PC-3 (cell line): ENCODE results near the gene PHKA1. TPM values are rescaled to one million over a fixed set of nuclear protein-coding genes. Genes with fewer than 3 reads are reported as not detected.

Experiments used
- ATAC-seq: fragments of 200-7000 bp; cut with Tn5 transposase; 2 replicates; pipeline ENCODE4 v1.9.1; 2020; ENCODE audit warnings: mild to moderate bottlenecking, moderate library complexity
- BruUV-seq: library from RNA; stranded (reverse); fragments of 400-500 nt; replicated peaks from 2 replicates; lab custom pipeline; 2021; lab: Mats Ljungman, UMichigan
- CTCF ChIA-PET: fragments of 300-600 bp; sonication (Branson Sonifier 250); formaldehyde crosslinking; loops from one replicate; lab custom pipeline; 2022; ENCODE audit warnings: antibody characterized with exemption; lab: Charles Lee
- POLR2A ChIA-PET: fragments of 300-600 bp; sonication (Branson Sonifier 250); formaldehyde crosslinking; loops from one replicate; lab custom pipeline; 2022; ENCODE audit warnings: antibody characterized with exemption; ENCODE audit not compliant: unreplicated experiment; lab: Charles Lee
- DNase-seq: peaks from one replicate; pipeline ENCODE4 v3.0.0-alpha.2; 2015
- H2AFZ ChIP-seq: fragments of 300-600 bp; sonication (generic); 2 replicates; pipeline ENCODE4 v1.6.0; 2016; ENCODE audit warnings: antibody characterized with exemption, low read length
- H3F3A ChIP-seq: fragments of 300-600 bp; sonication (generic); one replicate; pipeline ENCODE4 v1.6.0; 2017; ENCODE audit warnings: antibody characterized with exemption, low read length, control low read depth, mild to moderate bottlenecking; ENCODE audit not compliant: unreplicated experiment
- H3K27ac ChIP-seq: fragments of 300-600 bp; sonication (generic); 2 replicates; pipeline ENCODE4 v1.5.1; 2016; ENCODE audit warnings: mild to moderate bottlenecking, low read length
- H3K27me3 ChIP-seq: fragments of 300-600 bp; sonication (generic); 2 replicates; pipeline ENCODE4 v1.6.1; 2016; ENCODE audit warnings: low read length, mixed read lengths
- H3K36me3 ChIP-seq: fragments of 300-600 bp; sonication (generic); 2 replicates; pipeline ENCODE4 v1.6.1; 2016; ENCODE audit warnings: low read depth, mixed run types, low read length, mixed read lengths
- H3K4me1 ChIP-seq: fragments of 300-600 bp; sonication (generic); 2 replicates; pipeline ENCODE4 v1.5.1; 2016; ENCODE audit warnings: low read length; ENCODE audit not compliant: insufficient read depth
- H3K4me2 ChIP-seq: fragments of 300-600 bp; sonication (generic); 2 replicates; pipeline ENCODE4 v1.6.0; 2016; ENCODE audit warnings: low read length
- H3K4me3 ChIP-seq: fragments of 300-600 bp; sonication (generic); 2 replicates; pipeline ENCODE4 v1.5.1; 2016; ENCODE audit warnings: mild to moderate bottlenecking, low read length, mixed read lengths
- H3K79me2 ChIP-seq: fragments of 300-600 bp; sonication (generic); 2 replicates; pipeline ENCODE4 v1.6.1; 2017; ENCODE audit warnings: low read length, mixed read lengths
- H3K9ac ChIP-seq: fragments of 300-600 bp; sonication (generic); 2 replicates; pipeline ENCODE4 v1.6.0; 2016; ENCODE audit warnings: mild to moderate bottlenecking, low read length
- H3K9me2 ChIP-seq: fragments of 300-600 bp; sonication (generic); replicated peaks from 2 replicates; pipeline ENCODE4 v1.6.1; 2016; ENCODE audit warnings: mixed run types, low read length, mixed read lengths
- H3K9me3 ChIP-seq: fragments of 300-600 bp; sonication (generic); 2 replicates; pipeline ENCODE4 v1.6.1; 2016; ENCODE audit warnings: low read length, mixed read lengths
- H4K20me1 ChIP-seq: fragments of 300-600 bp; sonication (generic); 2 replicates; pipeline ENCODE4 v1.6.1; 2016; ENCODE audit warnings: low read length, mixed read lengths
- EZH2 ChIP-seq: fragments of 300-600 bp; sonication (generic); IDR thresholded peaks from one replicate; pipeline ENCODE4 v1.6.1; 2017; ENCODE audit warnings: antibody characterized with exemption, mild to moderate bottlenecking, low read length; ENCODE audit not compliant: unreplicated experiment
- EZH2phosphoT487 ChIP-seq: fragments of 300-600 bp; sonication (generic); IDR thresholded peaks from 2 replicates; pipeline ENCODE4 v1.6.1; 2018; ENCODE audit warnings: mild to moderate bottlenecking, antibody characterized with exemption, low read length, borderline replicate concordance
- intact Hi-C: fragments of 100-400 bp; cut with micrococcal nuclease; formaldehyde crosslinking; loops from 2 replicates; pipeline ENCODE4 v1.9.0; 2023
- total RNA-seq: library from RNA; depleted of rRNA; stranded (reverse); fragments of >200 nt; gene quantifications from 2 replicates; pipeline ENCODE4 v1.2.3, GENCODE V29; 2014
- TF ChIP-seq, protein P1 (sequence below): fragments of 300-600 bp; sonication (generic); conservative IDR thresholded peaks from 2 replicates; pipeline ENCODE4 v1.5.1; 2017; ENCODE audit warnings: antibody characterized with exemption, low read depth, mild to moderate bottlenecking, low read length

Gene PHKA1
- total RNA-seq, 1 experiment from 2014 or later, result 28.5 TPM

DNA sequence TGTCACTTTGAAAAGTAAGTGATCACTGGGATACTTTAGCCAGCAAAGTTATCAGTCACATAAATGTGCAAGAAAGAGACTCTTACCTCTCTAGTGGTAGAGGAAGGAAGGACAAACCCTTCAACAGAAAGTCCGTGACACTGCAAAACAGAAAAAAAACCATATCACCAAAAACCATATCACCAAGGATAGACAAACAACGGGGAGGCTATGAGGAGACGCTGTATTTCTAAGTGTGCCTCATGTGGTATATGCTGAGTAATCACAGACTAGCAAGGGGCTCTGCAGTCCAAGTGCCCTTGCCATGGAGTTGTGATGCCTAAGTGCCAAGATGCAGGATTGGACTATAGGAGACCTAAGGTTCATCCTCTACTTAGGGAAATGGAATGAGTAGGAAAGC, 129.9 kb downstream of the PHKA1 start:
- TF ChIP-seq EZH2phosphoT487 (no peak), EZH2 (no peak)
- TF ChIP-seq, protein P1, sequence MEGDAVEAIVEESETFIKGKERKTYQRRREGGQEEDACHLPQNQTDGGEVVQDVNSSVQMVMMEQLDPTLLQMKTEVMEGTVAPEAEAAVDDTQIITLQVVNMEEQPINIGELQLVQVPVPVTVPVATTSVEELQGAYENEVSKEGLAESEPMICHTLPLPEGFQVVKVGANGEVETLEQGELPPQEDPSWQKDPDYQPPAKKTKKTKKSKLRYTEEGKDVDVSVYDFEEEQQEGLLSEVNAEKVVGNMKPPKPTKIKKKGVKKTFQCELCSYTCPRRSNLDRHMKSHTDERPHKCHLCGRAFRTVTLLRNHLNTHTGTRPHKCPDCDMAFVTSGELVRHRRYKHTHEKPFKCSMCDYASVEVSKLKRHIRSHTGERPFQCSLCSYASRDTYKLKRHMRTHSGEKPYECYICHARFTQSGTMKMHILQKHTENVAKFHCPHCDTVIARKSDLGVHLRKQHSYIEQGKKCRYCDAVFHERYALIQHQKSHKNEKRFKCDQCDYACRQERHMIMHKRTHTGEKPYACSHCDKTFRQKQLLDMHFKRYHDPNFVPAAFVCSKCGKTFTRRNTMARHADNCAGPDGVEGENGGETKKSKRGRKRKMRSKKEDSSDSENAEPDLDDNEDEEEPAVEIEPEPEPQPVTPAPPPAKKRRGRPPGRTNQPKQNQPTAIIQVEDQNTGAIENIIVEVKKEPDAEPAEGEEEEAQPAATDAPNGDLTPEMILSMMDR, result no peak
- H3K9ac ChIP-seq, result no peak overlapping the region
- no peak overlapping the region for H3K4me3 ChIP-seq
- H3F3A ChIP-seq, result no peaks in the 10 kb centered on the region
- no peak overlapping the region for H2AFZ ChIP-seq
- DNase-seq (no peak), ATAC-seq (no peak)
- no peaks in the 10 kb centered on the region for H3K27me3 ChIP-seq
- H3K4me2 ChIP-seq, result no peak overlapping the region
- no peaks in the 10 kb centered on the region for H3K4me1 ChIP-seq
- H4K20me1 ChIP-seq, result no peaks in the 10 kb centered on the region
- intact Hi-C loops, result no loop called here
- ChIA-PET CTCF (no interaction called here), POLR2A (no interaction called here)
- BruUV-seq, result no TSS peak
- no peaks in the 10 kb centered on the region for H3K9me3 ChIP-seq
- no peak overlapping the region for H3K27ac ChIP-seq
- no peaks in the 10 kb centered on the region for H3K79me2 ChIP-seq
- no peaks in the 10 kb centered on the region for H3K9me2 ChIP-seq
- 0 out of 2 replicates have a peak, but pooled peaks cover 3% of the 10 kb centered on the region for H3K36me3 ChIP-seq

DNA sequence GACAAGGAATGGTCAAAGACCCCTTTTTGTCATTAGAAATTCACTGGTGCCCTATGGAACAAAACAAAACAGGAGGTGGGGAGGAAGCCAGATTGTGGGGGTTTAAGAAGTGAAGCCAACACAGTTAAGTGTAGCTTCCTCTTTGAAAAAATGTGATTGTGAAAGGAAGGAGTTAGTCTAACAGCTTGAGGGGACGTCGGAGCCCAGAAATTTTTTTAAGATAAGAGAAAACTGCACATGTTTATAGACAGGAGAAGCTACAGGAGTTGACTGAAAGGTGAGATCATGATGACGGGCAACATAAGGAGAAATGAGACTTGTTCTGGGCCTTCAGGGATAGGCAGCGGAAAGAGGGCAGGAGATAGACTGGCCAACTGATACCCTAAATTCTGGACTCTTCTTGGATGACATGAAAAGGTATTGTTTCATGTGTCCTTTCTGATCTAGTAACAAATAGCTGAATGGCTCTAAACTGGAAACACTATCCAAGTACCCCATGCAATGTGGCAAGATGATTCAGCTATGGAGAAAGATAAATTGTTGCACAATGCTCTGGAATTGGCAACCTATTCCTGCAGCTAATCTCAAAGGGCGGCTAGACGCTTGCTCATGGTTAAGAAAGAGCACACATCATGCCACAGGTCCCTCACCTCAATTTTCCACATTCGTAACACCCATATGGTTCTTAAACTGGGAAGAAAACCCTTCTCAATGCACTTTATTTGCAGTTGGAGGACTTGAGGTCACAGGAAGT, 137.8 kb downstream of the PHKA1 start:
- BruUV-seq, result no TSS peak
- Histone ChIP-seq H3K4me1 (peaks cover 13% of the 10 kb centered on the region), H3K4me3 (no peak overlapping the region), H4K20me1 (no peaks in the 10 kb centered on the region), H3K36me3 (0 out of 2 replicates have a peak, but pooled peaks cover 3% of the 10 kb centered on the region), H3F3A (no peaks in the 10 kb centered on the region), H3K27ac (no peak overlapping the region), H3K9ac (no peak overlapping the region), H2AFZ (no peak overlapping the region), H3K9me3 (no peaks in the 10 kb centered on the region), H3K4me2 (no peak overlapping the region), H3K27me3 (no peaks in the 10 kb centered on the region), H3K79me2 (peaks cover 8% of the 10 kb centered on the region), H3K9me2 (no peaks in the 10 kb centered on the region)
- POLR2A ChIA-PET, result no interaction called here
- peak; percentile 52 for DNase-seq
- ATAC-seq, result no peak
- intact Hi-C loops, result no loop called here
- no peak for TF ChIP-seq EZH2
- TF ChIP-seq, protein P1, result no peak
- TF ChIP-seq EZH2phosphoT487, result no peak
- CTCF ChIA-PET, result no interaction called here

DNA sequence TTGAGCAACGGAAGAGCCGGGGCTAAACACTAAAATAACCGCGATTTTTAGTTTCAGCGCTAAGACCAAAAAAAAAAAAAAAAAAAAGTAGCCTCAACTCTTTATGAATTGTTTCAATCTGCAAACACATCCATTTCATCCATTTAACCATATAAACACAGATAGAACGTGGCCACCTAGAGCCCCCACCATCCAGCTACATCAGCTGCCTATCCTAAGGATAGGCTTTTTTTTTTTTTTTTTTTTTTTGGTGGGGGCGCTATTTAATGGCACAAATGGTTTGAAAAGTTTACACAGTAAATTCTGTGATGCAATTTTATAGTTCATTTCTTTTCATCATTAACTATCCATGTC, 141.0 kb downstream of the PHKA1 start:
- Histone ChIP-seq H3K4me2 (peak overlapping the region; percentile 81), H4K20me1 (peaks cover 10% of the 10 kb centered on the region), H3K79me2 (peaks cover 8% of the 10 kb centered on the region), H3K9me3 (no peaks in the 10 kb centered on the region), H3K27ac (no peak overlapping the region), H3K9me2 (no peaks in the 10 kb centered on the region), H3K9ac (peak overlapping the region; percentile 75), H3K4me1 (peaks cover 39% of the 10 kb centered on the region), H3F3A (peaks cover 13% of the 10 kb centered on the region), H3K4me3 (peak overlapping the region; percentile 74), H3K36me3 (no peaks in the 10 kb centered on the region), H3K27me3 (no peaks in the 10 kb centered on the region), H2AFZ (peak overlapping the region; percentile 86)
- ChIA-PET CTCF (interaction anchor here (0.6 to 0.7 kb wide), 2 partner anchors 115 to 296 kb away, joined by 4 to 6 read pairs; partner anchors contain the start of gene RPS4X), POLR2A (no interaction called here)
- DNase-seq (no peak), ATAC-seq (no peak)
- TF ChIP-seq, protein P1, result no peak; the same call in 1 of the 2 replicates
- no peak for TF ChIP-seq EZH2
- TF ChIP-seq EZH2phosphoT487, result no peak
- intact Hi-C loops, result loop anchor here (2.0 kb wide), 1 partner anchor 48 kb away; no protein-coding TSS in a partner anchor
- no TSS peak for BruUV-seq
